Measurements from ENCODE around the gene KLHL2.
A peak's percentile ranks its signal among the peaks of the same experiment; 100 is the strongest.
"Not testable (repeated sequence)": the region's sequence is repeated elsewhere in the genome, so short reads cannot be mapped to it uniquely, and the experiment has no call there.

Gene KLHL2

GRCh38 chr4:165207431-165208220 lies at the start of gene KLHL2:
Gene KLHL2, plus strand, starts transcription at chr4:165207561. Its CDS starts 316 bp downstream, at chr4:165207877.
- peak; percentile 21 for DNase-seq

GRCh38 chr4:165158762-165159161 lies 48.6 kb upstream of the KLHL2 start:
- DNase-seq: no peak

- no peak for DNase-seq
These were observed 43.1 kb upstream of the KLHL2 start for GRCh38 chr4:165164257-165164656.

- DNase-seq: not testable (repeated sequence)
These were observed 40.5 kb upstream of the KLHL2 start for GRCh38 chr4:165166872-165167271.

- DNase-seq: no peak
These were observed 39.7 kb upstream of the KLHL2 start for GRCh38 chr4:165167650-165168049.

GRCh38 chr4:165170819-165171218 lies 36.5 kb upstream of the KLHL2 start:
- DNase-seq: no peak

GRCh38 chr4:165175470-165175869 lies 31.9 kb upstream of the KLHL2 start:
- DNase-seq: not testable (repeated sequence)

GRCh38 chr4:165175879-165176278 lies 31.5 kb upstream of the KLHL2 start:
- DNase-seq: no peak

GRCh38 chr4:165177725-165178666 lies 29.4 kb upstream of the KLHL2 start:
- no peak for DNase-seq

GRCh38 chr4:165184220-165184619 lies 23.1 kb upstream of the KLHL2 start:
- no peak for DNase-seq

- not testable (repeated sequence) for DNase-seq
These were observed 22.4 kb upstream of the KLHL2 start for GRCh38 chr4:165184998-165185397.

- DNase-seq: no peak
These were observed 21.9 kb upstream of the KLHL2 start for GRCh38 chr4:165185448-165185847.

GRCh38 chr4:165190591-165191347 lies 16.6 kb upstream of the KLHL2 start:
- DNase-seq: no peak

- DNase-seq: no peak
These were observed 16.1 kb upstream of the KLHL2 start for GRCh38 chr4:165191348-165191656.

GRCh38 chr4:165191814-165192499 lies 15.4 kb upstream of the KLHL2 start:
- DNase-seq: no peak

- no peak for DNase-seq
These were observed 14.9 kb upstream of the KLHL2 start for GRCh38 chr4:165192500-165192898.

- no peak for DNase-seq
These were observed 14.4 kb upstream of the KLHL2 start for GRCh38 chr4:165192956-165193355.

GRCh38 chr4:165194368-165194767 lies 13.0 kb upstream of the KLHL2 start:
- DNase-seq: no peak

GRCh38 chr4:165198329-165198728 lies 9.0 kb upstream of the KLHL2 start:
- DNase-seq: no peak

GRCh38 chr4:165199286-165199685 lies 8.1 kb upstream of the KLHL2 start:
- no peak for DNase-seq

GRCh38 chr4:165199722-165200121 lies 7.6 kb upstream of the KLHL2 start:
- no peak for DNase-seq

GRCh38 chr4:165201806-165202205 lies 5.6 kb upstream of the KLHL2 start:
- DNase-seq: no peak

Measured in NCI-H2171 (cell line).